Endothelial cell of umbilical vein (primary cell): ENCODE results near the gene TMEM129. TPM values are rescaled to one million over a fixed set of nuclear protein-coding genes. Genes with fewer than 3 reads are reported as not detected.

Experiments
- BruUV-seq: library from RNA; stranded (reverse); fragments of 400-500 nt; replicated peaks from 2 replicates; lab custom pipeline; 2021; lab: Mats Ljungman, UMichigan
- CTCF ChIA-PET: fragments of 300-600, 350-600 bp; sonication (Branson Sonifier 250); formaldehyde crosslinking; loops from one replicate; lab custom pipeline; 2021; ENCODE audit warnings: antibody characterized with exemption, inconsistent platforms; lab: Charles Lee
- POLR2A ChIA-PET: fragments of 300-600, 350-600 bp; sonication (Branson Sonifier 250); formaldehyde crosslinking; loops from one replicate; lab custom pipeline; 2021; ENCODE audit warnings: antibody characterized with exemption, inconsistent platforms; lab: Charles Lee
- DNase-seq: peaks from one replicate; pipeline ENCODE4 v3.0.0-alpha.2; 2011; ENCODE audit warnings: low read depth, low spot score
- FAIRE-seq: peaks from 2 replicates; lab custom pipeline; 2011; peaks lifted over from hg19 to GRCh38; lab: Jason Lieb, UNC
- H2AFZ ChIP-seq: 2 replicates; pipeline ENCODE4 v1.6.0; 2012; ENCODE audit warnings: low read depth, low read length, control low read depth, inconsistent platforms
- H3K27ac ChIP-seq: 2 replicates; pipeline ENCODE4 v1.5.1; 2011; ENCODE audit warnings: low read depth, mild to moderate bottlenecking, control low read depth, low read length, moderate library complexity; ENCODE audit not compliant: insufficient read depth
- H3K27me3 ChIP-seq, 2 experiments: 2 replicates each; pipeline versions ENCODE4 v1.6.0 to v1.6.1; 2011; ENCODE audit warnings: low read length in 2 of 2, mixed read lengths in 1 of 2; ENCODE audit not compliant: control insufficient read depth in 2 of 2, insufficient read depth in 2 of 2
- H3K36me3 ChIP-seq, 2 experiments: 2 replicates in 1 of 2; 3 replicates in 1 of 2; pipeline ENCODE4 v1.5.1; 2011; ENCODE audit warnings: low read length in 2 of 2, mild to moderate bottlenecking in 1 of 2, moderate library complexity in 1 of 2; ENCODE audit not compliant: control insufficient read depth in 2 of 2, insufficient read depth in 2 of 2; ENCODE audit errors: extremely low read depth in 1 of 2
- H3K4me1 ChIP-seq: 3 replicates; pipeline ENCODE4 v1.5.1; 2011; ENCODE audit warnings: mild to moderate bottlenecking, low read length; ENCODE audit not compliant: control insufficient read depth, insufficient read depth; ENCODE audit errors: extremely low read depth
- H3K4me2 ChIP-seq: 2 replicates; pipeline ENCODE4 v1.6.1; 2011; ENCODE audit warnings: low read length, control low read depth, mixed read lengths; ENCODE audit not compliant: insufficient read depth
- H3K4me3 ChIP-seq, 3 experiments: fragments of 200-600 bp in 1 of 3; sonication (generic), shearing (Covaris generic) in 1 of 3; replicated peaks in 1 of 3; 2 replicates each; pipeline ENCODE4 v1.5.1; 2011 to 2016; ENCODE audit warnings: control low read depth in 3 of 3, low read length in 3 of 3, mild to moderate bottlenecking in 2 of 3, inconsistent platforms in 1 of 3, low read depth in 1 of 3, moderate library complexity in 1 of 3; ENCODE audit not compliant: insufficient read depth in 1 of 3
- H3K79me2 ChIP-seq: 2 replicates; pipeline ENCODE4 v1.6.0; 2012; ENCODE audit warnings: low read length, inconsistent platforms; ENCODE audit not compliant: control insufficient read depth, insufficient read depth
- H3K9ac ChIP-seq: replicated peaks from 2 replicates; pipeline ENCODE3; 2011; ENCODE audit warnings: low read length, control low read depth; ENCODE audit not compliant: insufficient read depth; ENCODE audit errors: extremely low read depth
- H3K9me1 ChIP-seq: replicated peaks from 3 replicates; pipeline ENCODE4 v1.6.0; 2011; ENCODE audit warnings: mild to moderate bottlenecking, low read length; ENCODE audit not compliant: control insufficient read depth, insufficient read depth; ENCODE audit errors: extremely low read depth
- H3K9me3 ChIP-seq: replicated peaks from 2 replicates; pipeline ENCODE4 v1.5.1; 2012; ENCODE audit warnings: low read length, inconsistent platforms; ENCODE audit not compliant: control insufficient read depth, insufficient read depth
- H4K20me1 ChIP-seq: replicated peaks from 2 replicates; pipeline ENCODE3; 2011; ENCODE audit warnings: mild to moderate bottlenecking, low read length; ENCODE audit not compliant: control insufficient read depth, insufficient read depth; ENCODE audit errors: extremely low read depth
- EZH2 ChIP-seq: IDR thresholded peaks from 2 replicates; pipeline ENCODE4 v1.6.1; 2012; ENCODE audit warnings: borderline replicate concordance, low read depth, mild to moderate bottlenecking, moderate library complexity, low read length, inconsistent platforms; ENCODE audit not compliant: severe bottlenecking
- FOS ChIP-seq: IDR thresholded peaks from 2 replicates; pipeline ENCODE4 v1.6.1; 2011; ENCODE audit warnings: mild to moderate bottlenecking, low read length, moderate library complexity, borderline replicate concordance; ENCODE audit not compliant: insufficient read depth
- GATA2 ChIP-seq: IDR thresholded peaks from 2 replicates; pipeline ENCODE4 v1.7.0; 2011; ENCODE audit warnings: low read depth, mild to moderate bottlenecking, moderate library complexity, mixed read lengths, low read length; ENCODE audit not compliant: insufficient read length, insufficient read depth
- JUN ChIP-seq: IDR thresholded peaks from 2 replicates; pipeline ENCODE4 v1.6.1; 2011; ENCODE audit warnings: borderline replicate concordance, low read depth; ENCODE audit not compliant: insufficient read length, insufficient read depth
- MAX ChIP-seq: IDR thresholded peaks from 2 replicates; pipeline ENCODE4 v1.6.1; 2011; ENCODE audit not compliant: insufficient read depth, insufficient read length
- MYC ChIP-seq: IDR thresholded peaks from one replicate; pipeline ENCODE4 v1.6.1; 2011; ENCODE audit warnings: mild to moderate bottlenecking, low read depth, low read length
- POLR2A ChIP-seq: IDR thresholded peaks from 2 replicates; pipeline ENCODE4 v1.6.1; 2012; ENCODE audit warnings: low read depth, mild to moderate bottlenecking, control low read depth, low read length
- POLR2AphosphoS5 ChIP-seq: IDR thresholded peaks from 2 replicates; pipeline ENCODE4 v1.6.1; 2012; ENCODE audit warnings: low read depth, mild to moderate bottlenecking, control low read depth, low read length, moderate library complexity; ENCODE audit not compliant: insufficient read depth
- dilution Hi-C: fragments of 300-500 bp; cut with MboI; formaldehyde crosslinking; loops from one replicate; pipeline ENCODE4 v1.15.0; 2019; ENCODE audit warnings: low sequenced_read_pairs; ENCODE audit not compliant: extremely low pct_ligation_motif_present
- intact Hi-C: fragments of 100-400 bp; cut with micrococcal nuclease; formaldehyde crosslinking; loops from one replicate; pipeline ENCODE4 v1.10.0; 2022
- polyA plus RNA-seq, 4 experiments: library from polyadenylated mRNA; depleted of rRNA in 3 of 4; stranded (reverse) in 3 of 4; unstranded in 1 of 4; fragments of >200 nt; gene quantifications; 2 replicates each; pipeline versions ENCODE4 v1.2.1 to v1.2.3, GENCODE V29; 2011 to 2012; ENCODE audit warnings: missing spikeins in 1 of 4
- total RNA-seq: library from RNA; stranded (reverse); gene quantifications from 2 replicates; pipeline ENCODE4 v1.2.3, GENCODE V29; 2021
- TF ChIP-seq, protein P1 (sequence below), 2 donors: IDR thresholded peaks; 1 replicate in 1 of 2; 2 replicates in 1 of 2; pipeline ENCODE4 v1.5.1; 2011; ENCODE audit warnings: low read length in 2 of 2, mild to moderate bottlenecking in 2 of 2, moderate library complexity in 2 of 2, control low read depth in 1 of 2, inconsistent platforms in 1 of 2, low read depth in 1 of 2; ENCODE audit not compliant: insufficient read depth in 1 of 2; ENCODE audit errors: extremely low read depth in 1 of 2

TMEM129 gene
- total and polyA plus RNA-seq, 2 donors (not counting 3 experiments of a cell fraction or from before 2014, with no cell fraction given) = 23.2 to 33.2 TPM

DNA sequence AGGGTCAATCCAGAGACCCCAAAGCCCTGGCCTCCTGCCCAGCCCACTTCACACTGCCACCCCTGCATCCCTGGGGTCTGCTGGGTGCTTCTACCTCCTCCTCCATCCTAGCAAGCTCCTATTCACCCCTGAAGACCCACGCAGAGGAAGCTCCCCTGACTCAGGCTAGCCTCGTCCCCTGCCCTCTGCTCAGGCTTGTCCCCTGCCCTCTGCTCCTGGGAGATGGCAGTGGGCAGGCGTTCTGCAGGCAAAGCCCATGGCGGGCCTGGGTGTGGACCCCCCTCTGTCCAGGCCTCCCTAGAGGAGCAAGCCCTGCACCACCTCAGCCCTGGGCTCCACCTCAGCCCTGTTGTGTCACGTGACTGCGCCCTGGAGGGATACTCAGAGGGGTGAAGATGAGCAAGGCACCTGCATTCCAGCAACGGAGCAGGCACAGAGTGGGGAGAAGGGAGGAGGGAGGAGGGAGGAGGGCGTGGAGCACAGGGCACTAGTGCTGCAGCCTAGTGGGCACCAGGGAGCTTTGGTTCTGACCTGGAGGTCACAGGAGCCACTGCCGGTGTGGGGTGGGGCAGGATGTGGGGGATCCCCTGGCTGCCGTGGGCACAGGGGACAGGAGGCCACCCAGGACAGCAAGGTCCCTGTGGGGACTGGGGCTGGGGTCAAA lies 44.4 kb upstream of the TMEM129 start:
- no peak for TF ChIP-seq POLR2A
- no peak for TF ChIP-seq MYC
- no peak for TF ChIP-seq EZH2
- no peak for TF ChIP-seq POLR2AphosphoS5
- no peak for TF ChIP-seq GATA2
- no peak for TF ChIP-seq JUN
- no peak for TF ChIP-seq MAX
- no peak for TF ChIP-seq FOS
- TF ChIP-seq, protein P1, sequence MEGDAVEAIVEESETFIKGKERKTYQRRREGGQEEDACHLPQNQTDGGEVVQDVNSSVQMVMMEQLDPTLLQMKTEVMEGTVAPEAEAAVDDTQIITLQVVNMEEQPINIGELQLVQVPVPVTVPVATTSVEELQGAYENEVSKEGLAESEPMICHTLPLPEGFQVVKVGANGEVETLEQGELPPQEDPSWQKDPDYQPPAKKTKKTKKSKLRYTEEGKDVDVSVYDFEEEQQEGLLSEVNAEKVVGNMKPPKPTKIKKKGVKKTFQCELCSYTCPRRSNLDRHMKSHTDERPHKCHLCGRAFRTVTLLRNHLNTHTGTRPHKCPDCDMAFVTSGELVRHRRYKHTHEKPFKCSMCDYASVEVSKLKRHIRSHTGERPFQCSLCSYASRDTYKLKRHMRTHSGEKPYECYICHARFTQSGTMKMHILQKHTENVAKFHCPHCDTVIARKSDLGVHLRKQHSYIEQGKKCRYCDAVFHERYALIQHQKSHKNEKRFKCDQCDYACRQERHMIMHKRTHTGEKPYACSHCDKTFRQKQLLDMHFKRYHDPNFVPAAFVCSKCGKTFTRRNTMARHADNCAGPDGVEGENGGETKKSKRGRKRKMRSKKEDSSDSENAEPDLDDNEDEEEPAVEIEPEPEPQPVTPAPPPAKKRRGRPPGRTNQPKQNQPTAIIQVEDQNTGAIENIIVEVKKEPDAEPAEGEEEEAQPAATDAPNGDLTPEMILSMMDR (IDR thresholded peaks at IDR 0.05; ENCODE audit: extremely low read depth in 1 of 2, insufficient read depth in 1 of 2, low read depth in 1 of 2, low read length in 2 of 2) = no peak
- no peaks in the 10 kb centered on the region for H3K9me3 ChIP-seq
- no TSS peak for BruUV-seq
- FAIRE-seq = no peak
- intact Hi-C loops = no loop called here
- no peak for DNase-seq
- H3K4me3 ChIP-seq = no peak overlapping the region
- no peaks in the 10 kb centered on the region for H3K79me2 ChIP-seq
- H4K20me1 ChIP-seq = no peaks in the 10 kb centered on the region
- H3K9me1 ChIP-seq = no peaks in the 10 kb centered on the region
- H3K9ac ChIP-seq = no peak overlapping the region
- no peaks in the 10 kb centered on the region for H3K36me3 ChIP-seq
- H3K27me3 ChIP-seq = no peaks in the 10 kb centered on the region
- H3K4me2 ChIP-seq = no peak overlapping the region
- peaks cover 5% of the 10 kb centered on the region for H3K4me1 ChIP-seq
- no peak overlapping the region for H2AFZ ChIP-seq
- POLR2A ChIA-PET = no interaction called here
- CTCF ChIA-PET = interaction anchor here (1.2 to 1.8 kb wide), 2 partner anchors 12 to 13 kb away, joined by 3 to 4 read pairs; no protein-coding TSS in a partner anchor
- H3K27ac ChIP-seq = no peak overlapping the region
- dilution Hi-C loops = no loop called here
